Karpas-422 (cell line): Measurements from ENCODE around the gene MTHFD1L. TPM values are rescaled to one million over a fixed set of nuclear protein-coding genes. Genes with fewer than 3 reads are reported as not detected.

Experiments used
- DNase-seq: peaks from one replicate; pipeline ENCODE4 v3.0.0-alpha.2; 2015
- H2AFZ ChIP-seq: fragments of 200-600 bp; sonication (generic); 2 replicates; pipeline ENCODE4 v1.6.1; 2014; ENCODE audit warnings: antibody characterized with exemption, low read length, mixed read lengths
- H3K27ac ChIP-seq: fragments of 200-600 bp; sonication (generic); 2 replicates; pipeline ENCODE4 v1.5.1; 2014; ENCODE audit warnings: mild to moderate bottlenecking, low read length, moderate library complexity
- H3K27me3 ChIP-seq: fragments of 200-600 bp; sonication (generic); 2 replicates; pipeline ENCODE4 v1.6.1; 2014; ENCODE audit warnings: low read length, mixed read lengths
- H3K36me3 ChIP-seq: fragments of 200-600 bp; sonication (generic); 2 replicates; pipeline ENCODE4 v1.6.1; 2014; ENCODE audit warnings: low read length, mixed read lengths; ENCODE audit not compliant: insufficient read depth
- H3K4me1 ChIP-seq: fragments of 200-600 bp; sonication (generic); 2 replicates; pipeline ENCODE4 v1.6.1; 2014; ENCODE audit warnings: mild to moderate bottlenecking, low read length, mixed read lengths
- H3K4me2 ChIP-seq: fragments of 200-600 bp; sonication (generic); 2 replicates; pipeline ENCODE4 v1.6.1; 2014; ENCODE audit warnings: low read length, low read depth, mild to moderate bottlenecking; ENCODE audit not compliant: poor library complexity, severe bottlenecking
- H3K4me3 ChIP-seq: fragments of 200-600 bp; sonication (generic); 2 replicates; pipeline ENCODE4 v1.5.1; 2014; ENCODE audit warnings: mild to moderate bottlenecking, antibody characterized with exemption, low read length, mixed read lengths
- H3K79me2 ChIP-seq: fragments of 200-600 bp; sonication (generic); 2 replicates; pipeline ENCODE4 v1.6.1; 2014; ENCODE audit warnings: mild to moderate bottlenecking, low read length, mixed read lengths
- H3K9ac ChIP-seq: fragments of 200-600 bp; sonication (generic); 2 replicates; pipeline ENCODE4 v1.6.0; 2014; ENCODE audit warnings: low read length
- H3K9me2 ChIP-seq: fragments of 200-600 bp; sonication (generic), shearing (Covaris generic); replicated peaks from 2 replicates; pipeline ENCODE4 v1.6.0; 2014; ENCODE audit warnings: mild to moderate bottlenecking, low read length, moderate library complexity; ENCODE audit not compliant: insufficient read depth
- H3K9me3 ChIP-seq: fragments of 300-700, 200-600 bp; sonication (generic); 2 replicates; pipeline ENCODE4 v1.6.1; 2014; ENCODE audit warnings: low read length, mixed read lengths
- H4K20me1 ChIP-seq: fragments of 200-600 bp; sonication (generic); 2 replicates; pipeline ENCODE4 v1.6.1; 2014; ENCODE audit warnings: mild to moderate bottlenecking, antibody characterized with exemption, low read length, low read depth; ENCODE audit not compliant: insufficient read depth
- total RNA-seq: library from RNA; depleted of rRNA; stranded (reverse); fragments of >200 nt; shearing (Covaris generic); gene quantifications from 2 replicates; pipeline ENCODE4 v1.2.3, GENCODE V29; 2014; ENCODE audit warnings: low replicate concordance

The MTHFD1L gene
- total RNA-seq, 1 experiment from 2014 or later: 60.7 TPM

GRCh38 chr6:150925590-150925928 lies 60.1 kb downstream of the MTHFD1L start:
- Histone ChIP-seq H3K4me1 (no peaks in the 10 kb centered on the region), H3K36me3 (peaks cover 36% of the 10 kb centered on the region; the same call in 1 of the 2 replicates)

GRCh38 chr6:150925976-150926375 lies 60.5 kb downstream of the MTHFD1L start:
- Histone ChIP-seq H4K20me1 (no peaks in the 10 kb centered on the region), H3K4me3 (no peak overlapping the region), H3K4me1 (no peaks in the 10 kb centered on the region), H3K9me3 (no peaks in the 10 kb centered on the region), H3K36me3 (peaks cover 38% of the 10 kb centered on the region; the same call in 1 of the 2 replicates), H3K9ac (no peak overlapping the region), H3K27ac (no peak overlapping the region), H3K27me3 (no peaks in the 10 kb centered on the region), H3K79me2 (0 out of 2 replicates have a peak, but pooled peaks cover 10% of the 10 kb centered on the region), H3K4me2 (no peak overlapping the region), H2AFZ (no peak overlapping the region), H3K9me2 (no peaks in the 10 kb centered on the region)
- DNase-seq: no peak

More at GRCh38 chr6:150925590-150925928, 60.1 kb downstream of the MTHFD1L start:
- Histone ChIP-seq H3K9me3 (no peaks in the 10 kb centered on the region), H3K27ac (no peak overlapping the region), H3K79me2 (0 out of 2 replicates have a peak, but pooled peaks cover 7% of the 10 kb centered on the region), H3K9ac (no peak overlapping the region), H3K27me3 (no peaks in the 10 kb centered on the region), H3K4me2 (no peak overlapping the region), H3K9me2 (no peaks in the 10 kb centered on the region), H3K4me3 (no peak overlapping the region), H2AFZ (no peak overlapping the region), H4K20me1 (no peaks in the 10 kb centered on the region)
- DNase-seq: no peak

DNA sequence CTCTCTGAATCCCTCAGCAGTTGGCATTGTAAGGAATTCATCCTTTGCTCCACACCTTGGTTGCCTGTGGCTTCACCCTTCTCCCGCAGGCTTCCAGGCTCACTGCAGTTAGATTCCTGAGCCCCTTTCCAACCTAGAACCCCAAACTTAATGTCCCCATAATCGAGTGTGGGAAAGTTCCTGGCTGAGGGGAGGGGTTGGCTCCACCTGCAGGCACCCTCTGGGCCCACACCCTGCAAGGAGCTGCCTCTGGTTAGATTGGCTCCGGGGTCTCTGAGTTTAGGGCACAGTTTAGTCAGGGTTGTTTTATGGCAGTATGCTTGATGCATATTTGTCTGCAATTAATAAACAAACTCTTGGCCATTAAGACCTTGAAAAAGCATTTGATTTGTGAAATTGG lies 63.4 kb downstream of the MTHFD1L start:
- no peaks in the 10 kb centered on the region for H3K9me2 ChIP-seq
- H3K27me3 ChIP-seq: no peaks in the 10 kb centered on the region
- no peaks in the 10 kb centered on the region for H3K9me3 ChIP-seq
- H3K36me3 ChIP-seq: peaks cover 33% of the 10 kb centered on the region; the same call in 1 of the 2 replicates
- no peaks in the 10 kb centered on the region for H4K20me1 ChIP-seq
- no peak overlapping the region for H3K27ac ChIP-seq
- H2AFZ ChIP-seq: no peak overlapping the region
- DNase-seq: no peak
- H3K79me2 ChIP-seq: 0 out of 2 replicates have a peak, but pooled peaks cover 10% of the 10 kb centered on the region
- H3K4me2 ChIP-seq: no peak overlapping the region
- no peak overlapping the region for H3K4me3 ChIP-seq
- no peaks in the 10 kb centered on the region for H3K4me1 ChIP-seq
- H3K9ac ChIP-seq: no peak overlapping the region

- Histone ChIP-seq H3K4me3 (no peak overlapping the region), H3K4me1 (no peaks in the 10 kb centered on the region), H3K9me2 (no peaks in the 10 kb centered on the region), H3K27ac (no peak overlapping the region), H3K9ac (no peak overlapping the region), H2AFZ (no peak overlapping the region), H3K36me3 (peaks cover 33% of the 10 kb centered on the region; the same call in 1 of the 2 replicates), H3K9me3 (no peaks in the 10 kb centered on the region), H3K79me2 (0 out of 2 replicates have a peak, but pooled peaks cover 10% of the 10 kb centered on the region), H3K4me2 (no peak overlapping the region), H3K27me3 (no peaks in the 10 kb centered on the region), H4K20me1 (no peaks in the 10 kb centered on the region)
- no peak for DNase-seq
Observed at GRCh38 chr6:150929416-150929815, 63.9 kb downstream of the MTHFD1L start.

- H3K9me2 ChIP-seq: no peaks in the 10 kb centered on the region
- H3K9me3 ChIP-seq: no peaks in the 10 kb centered on the region
- no peak overlapping the region for H3K27ac ChIP-seq
- no peak overlapping the region for H3K4me2 ChIP-seq
- H3K9ac ChIP-seq: no peak overlapping the region
- no peaks in the 10 kb centered on the region for H3K27me3 ChIP-seq
- no peak overlapping the region for H2AFZ ChIP-seq
- no peaks in the 10 kb centered on the region for H4K20me1 ChIP-seq
- DNase-seq: no peak
- peaks cover 33% of the 10 kb centered on the region; the same call in 1 of the 2 replicates for H3K36me3 ChIP-seq
- no peaks in the 10 kb centered on the region for H3K4me1 ChIP-seq
- no peak overlapping the region for H3K4me3 ChIP-seq
- H3K79me2 ChIP-seq: 0 out of 2 replicates have a peak, but pooled peaks cover 6% of the 10 kb centered on the region
Observed at GRCh38 chr6:150930841-150931240, 65.3 kb downstream of the MTHFD1L start.

GRCh38 chr6:150931405-150931804 lies 65.9 kb downstream of the MTHFD1L start:
- H3K36me3 ChIP-seq: peaks cover 31% of the 10 kb centered on the region; the same call in 1 of the 2 replicates
- no peak overlapping the region for H3K9ac ChIP-seq

GRCh38 chr6:150932996-150933395 lies 67.5 kb downstream of the MTHFD1L start:
- Histone ChIP-seq H3K4me3 (no peak overlapping the region), H3K9me3 (no peaks in the 10 kb centered on the region), H3K27me3 (no peaks in the 10 kb centered on the region), H3K27ac (no peak overlapping the region), H3K4me1 (no peaks in the 10 kb centered on the region), H3K79me2 (0 out of 2 replicates have a peak, but pooled peaks cover 6% of the 10 kb centered on the region), H3K4me2 (no peak overlapping the region), H4K20me1 (no peaks in the 10 kb centered on the region), H3K9ac (no peak overlapping the region), H2AFZ (no peak overlapping the region), H3K36me3 (peaks cover 22% of the 10 kb centered on the region; the same call in 1 of the 2 replicates), H3K9me2 (no peaks in the 10 kb centered on the region)
- DNase-seq: no peak

More at GRCh38 chr6:150931405-150931804, 65.9 kb downstream of the MTHFD1L start:
- Histone ChIP-seq H3K9me3 (no peaks in the 10 kb centered on the region), H3K4me3 (no peak overlapping the region), H4K20me1 (no peaks in the 10 kb centered on the region), H3K9me2 (no peaks in the 10 kb centered on the region), H3K27ac (no peak overlapping the region), H2AFZ (no peak overlapping the region), H3K4me2 (no peak overlapping the region), H3K4me1 (no peaks in the 10 kb centered on the region), H3K79me2 (0 out of 2 replicates have a peak, but pooled peaks cover 6% of the 10 kb centered on the region), H3K27me3 (no peaks in the 10 kb centered on the region)
- DNase-seq: no peak

GRCh38 chr6:150934380-150934779 lies 68.9 kb downstream of the MTHFD1L start:
- Histone ChIP-seq H3K4me1 (no peaks in the 10 kb centered on the region), H2AFZ (no peak overlapping the region), H3K4me2 (no peak overlapping the region)

More at GRCh38 chr6:150934380-150934779, 68.9 kb downstream of the MTHFD1L start:
- DNase-seq: no peak
- no peak overlapping the region for H3K27ac ChIP-seq
- H3K36me3 ChIP-seq: peaks cover 26% of the 10 kb centered on the region; the same call in 1 of the 2 replicates
- 0 out of 2 replicates have a peak, but pooled peaks cover 6% of the 10 kb centered on the region for H3K79me2 ChIP-seq
- H3K9me2 ChIP-seq: no peaks in the 10 kb centered on the region
- H4K20me1 ChIP-seq: no peaks in the 10 kb centered on the region
- no peak overlapping the region for H3K4me3 ChIP-seq
- H3K27me3 ChIP-seq: no peaks in the 10 kb centered on the region
- H3K9me3 ChIP-seq: no peaks in the 10 kb centered on the region
- H3K9ac ChIP-seq: no peak overlapping the region
